Measurements from ENCODE around the gene C10orf95.

The C10orf95 gene

DNA sequence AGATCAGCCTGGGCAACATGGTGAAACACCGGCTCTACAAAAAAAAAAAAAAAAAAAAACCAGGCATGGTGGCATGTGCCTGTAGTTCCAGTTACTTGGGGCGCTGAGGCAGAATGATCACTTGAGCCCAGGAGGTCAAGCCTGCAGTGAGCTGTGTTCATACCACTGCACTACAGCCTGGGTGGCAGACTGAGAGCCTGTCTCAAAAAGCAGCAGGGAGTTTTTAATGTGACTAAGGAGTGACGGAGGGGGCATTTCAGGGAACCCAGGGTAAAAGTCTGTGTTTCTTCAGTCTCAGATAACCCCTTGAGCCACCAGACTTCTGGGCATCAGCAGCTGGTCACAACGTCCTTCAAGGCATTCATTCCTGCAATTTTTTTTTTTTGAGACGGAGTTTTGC, 2.2 kb upstream of the C10orf95 start:
- no peak overlapping the region for H3K27ac ChIP-seq (ENCODE audit: low read depth, low read length)

DNA sequence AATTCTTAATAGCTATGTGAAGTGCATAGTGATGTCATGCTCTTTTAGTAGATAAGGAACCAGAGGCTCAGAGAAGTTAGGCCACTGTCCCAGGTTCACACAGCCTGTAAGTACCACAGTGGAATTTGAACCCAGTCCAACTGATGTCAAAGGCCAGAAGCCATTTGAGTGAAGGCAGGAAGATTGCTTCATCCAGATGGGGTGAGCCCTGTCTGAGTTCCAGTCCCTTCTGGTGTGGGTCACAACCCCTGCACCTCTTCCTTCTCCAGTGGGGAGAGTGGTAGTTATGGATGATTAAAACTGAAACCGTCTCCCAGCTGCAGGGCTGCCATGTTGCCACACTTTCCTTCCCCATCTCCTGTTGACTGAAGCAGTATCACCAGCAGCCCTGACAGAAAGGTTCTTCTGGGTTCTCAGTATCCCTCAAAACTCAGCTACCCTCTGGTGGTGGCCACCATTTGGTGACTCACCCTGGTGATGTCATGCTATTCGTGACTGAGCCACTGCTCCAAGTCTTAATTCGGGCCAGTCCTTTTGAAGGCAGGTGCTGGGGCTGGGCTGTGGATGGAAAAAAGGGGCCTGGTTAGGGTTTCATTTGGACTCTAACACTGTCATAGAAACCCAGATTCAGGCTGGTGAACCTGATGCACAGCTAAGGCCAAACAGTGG, 1.5 kb upstream of the C10orf95 start:
- no peaks in the 10 kb centered on the region for H3K27me3 ChIP-seq (ENCODE audit: control insufficient read depth in 1 of 2, insufficient read depth in 2 of 2, low read length in 2 of 2)
- no peak overlapping the region for H3K27ac ChIP-seq (ENCODE audit: low read depth, low read length)
- H3K4me1 ChIP-seq (ENCODE audit: control insufficient read depth in 1 of 2, insufficient read depth in 2 of 2, low read length in 2 of 2), result peaks cover 14 to 17% of the 10 kb centered on the region in 2 donors
- peaks cover 0 to 13% of the 10 kb centered on the region in 2 donors for H3K36me3 ChIP-seq (ENCODE audit: control insufficient read depth in 1 of 2, insufficient read depth in 2 of 2, low read length in 2 of 2)
- no peaks in the 10 kb centered on the region for H3K9me3 ChIP-seq (ENCODE audit: control insufficient read depth in 1 of 2, low read length in 2 of 2)
- H3K4me3 ChIP-seq (ENCODE audit: low read depth in 1 of 2, low read length in 2 of 2), result no peak overlapping the region
- no peak overlapping the region for H3K9ac ChIP-seq (ENCODE audit: low read depth in 1 of 2, low read length in 2 of 2)

More for the DNA sequence above, 2.2 kb upstream of the C10orf95 start:
- Histone ChIP-seq H3K4me3 (ENCODE audit: low read depth in 1 of 2, low read length in 2 of 2) (no peak overlapping the region), H3K27me3 (ENCODE audit: control insufficient read depth in 1 of 2, insufficient read depth in 2 of 2, low read length in 2 of 2) (no peaks in the 10 kb centered on the region), H3K9me3 (ENCODE audit: control insufficient read depth in 1 of 2, low read length in 2 of 2) (no peaks in the 10 kb centered on the region), H3K9ac (ENCODE audit: low read depth in 1 of 2, low read length in 2 of 2) (no peak overlapping the region), H3K36me3 (ENCODE audit: control insufficient read depth in 1 of 2, insufficient read depth in 2 of 2, low read length in 2 of 2) (peaks cover 0 to 13% of the 10 kb centered on the region in 2 donors), H3K4me1 (ENCODE audit: control insufficient read depth in 1 of 2, insufficient read depth in 2 of 2, low read length in 2 of 2) (peaks cover 14 to 17% of the 10 kb centered on the region in 2 donors)

DNA sequence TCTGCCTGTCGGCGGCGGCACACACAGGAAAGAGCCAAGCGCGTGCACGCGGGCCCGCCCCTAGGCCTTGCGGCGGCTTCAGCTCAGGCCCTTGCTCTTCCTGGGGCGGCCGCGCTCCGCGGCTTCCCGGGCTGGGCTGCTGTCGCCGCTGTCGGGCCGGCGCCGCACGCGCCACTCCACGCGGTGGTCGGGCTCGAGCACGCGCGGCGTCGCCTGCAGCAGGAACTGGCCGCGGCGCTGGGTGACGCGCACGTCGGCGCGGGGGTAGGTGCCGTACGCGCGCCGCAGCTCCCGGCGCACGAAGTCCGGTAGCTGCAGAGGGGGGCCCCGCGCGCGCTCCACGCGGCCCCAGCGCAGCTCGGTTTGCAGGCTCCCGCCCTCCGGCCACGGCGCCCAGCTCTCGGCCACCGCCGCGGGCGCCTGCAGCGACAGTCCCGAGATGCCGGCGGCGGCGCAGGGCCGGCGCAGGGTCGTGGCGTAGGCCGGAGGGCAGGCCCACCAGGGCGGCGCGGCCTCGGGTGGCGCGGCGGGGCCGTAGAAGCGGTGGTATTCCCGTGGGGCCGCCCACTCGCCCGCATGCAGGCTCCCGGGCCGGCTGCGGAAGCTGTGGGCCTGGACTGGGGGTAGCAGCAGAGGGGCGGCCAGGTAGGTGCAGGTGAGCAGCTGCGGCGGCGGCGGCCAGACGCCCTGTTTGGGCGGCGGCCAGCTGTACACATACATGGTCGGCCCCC, 804 bp downstream of the C10orf95 start:
- Histone ChIP-seq H3K9ac (ENCODE audit: low read depth in 1 of 2, low read length in 2 of 2) (peak overlapping the region; percentile 85 to 87), H3K36me3 (ENCODE audit: control insufficient read depth in 1 of 2, insufficient read depth in 2 of 2, low read length in 2 of 2) (peaks cover 0 to 4% of the 10 kb centered on the region in 2 donors), H3K4me1 (ENCODE audit: control insufficient read depth in 1 of 2, insufficient read depth in 2 of 2, low read length in 2 of 2) (peaks cover 14 to 17% of the 10 kb centered on the region in 2 donors), H3K4me3 (ENCODE audit: low read depth in 1 of 2, low read length in 2 of 2) (peak overlapping the region; percentile 91 to 93), H3K27ac (ENCODE audit: low read depth, low read length) (peak overlapping the region; percentile 84), H3K9me3 (ENCODE audit: control insufficient read depth in 1 of 2, low read length in 2 of 2) (no peaks in the 10 kb centered on the region), H3K27me3 (ENCODE audit: control insufficient read depth in 1 of 2, insufficient read depth in 2 of 2, low read length in 2 of 2) (no peaks in the 10 kb centered on the region)

DNA sequence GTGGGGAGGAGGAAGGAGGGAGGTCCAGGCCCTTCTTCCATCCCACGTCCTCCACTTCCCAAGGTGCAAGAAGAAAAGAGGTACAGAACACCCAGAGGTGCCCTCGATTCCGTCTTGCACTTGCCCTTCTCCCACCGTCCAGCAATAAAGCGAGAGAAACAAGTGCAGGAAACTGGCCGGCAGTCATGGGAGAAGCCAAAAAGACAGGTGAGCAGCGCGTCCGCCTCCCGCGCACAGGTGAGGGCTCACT, 1.3 kb downstream of the C10orf95 start:
- peak overlapping the region; percentile 84 for H3K27ac ChIP-seq (ENCODE audit: low read depth, low read length)

DNA sequence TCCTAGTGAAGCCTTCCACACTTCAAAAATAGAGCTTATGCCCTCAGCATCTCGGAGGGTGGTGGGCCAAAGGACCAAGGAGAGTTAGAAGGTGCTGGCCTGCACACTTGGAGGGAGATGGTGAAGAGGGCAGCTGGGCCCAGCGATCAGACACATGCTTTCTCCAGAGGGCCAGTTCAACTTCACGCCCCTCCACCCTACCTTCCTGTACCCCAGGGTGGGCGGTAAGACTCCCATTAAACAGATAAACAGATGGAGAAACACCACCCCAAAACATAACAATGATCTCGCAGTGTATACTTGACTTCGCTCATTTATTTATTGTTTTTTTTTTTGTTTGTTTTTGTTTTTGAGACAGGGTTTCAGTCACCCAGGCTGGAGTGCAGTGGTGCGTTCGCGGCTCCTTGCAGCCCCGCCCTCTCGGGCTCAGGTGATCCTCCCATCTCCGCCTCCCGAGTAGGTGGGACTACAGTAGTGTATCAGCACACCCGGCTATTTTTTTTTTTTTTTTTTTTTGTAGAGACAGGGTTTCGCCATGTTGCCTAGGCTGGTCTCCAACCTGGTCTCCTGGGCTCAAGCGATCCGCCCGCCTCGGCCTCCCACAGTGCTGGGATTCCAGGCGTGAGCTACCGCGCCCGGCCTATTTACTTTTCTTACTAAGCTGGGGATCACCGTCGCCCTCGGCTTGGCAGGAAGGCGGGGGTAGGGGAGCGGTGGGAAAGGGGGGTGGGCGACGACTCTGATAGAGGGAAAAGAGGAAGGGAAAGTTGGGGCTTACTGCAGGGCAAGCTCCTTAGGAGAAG, 1.8 kb downstream of the C10orf95 start:
- peak overlapping the region; percentile 91 to 93 for H3K4me3 ChIP-seq (ENCODE audit: low read depth in 1 of 2, low read length in 2 of 2)
- no peaks in the 10 kb centered on the region for H3K27me3 ChIP-seq (ENCODE audit: control insufficient read depth in 1 of 2, insufficient read depth in 2 of 2, low read length in 2 of 2)
- H3K36me3 ChIP-seq (ENCODE audit: control insufficient read depth in 1 of 2, insufficient read depth in 2 of 2, low read length in 2 of 2), result peaks cover 0 to 4% of the 10 kb centered on the region in 2 donors
- H3K9ac ChIP-seq (ENCODE audit: low read depth in 1 of 2, low read length in 2 of 2), result peak overlapping the region; percentile 85 to 87
- no peaks in the 10 kb centered on the region for H3K9me3 ChIP-seq (ENCODE audit: control insufficient read depth in 1 of 2, low read length in 2 of 2)
- H3K4me1 ChIP-seq (ENCODE audit: control insufficient read depth in 1 of 2, insufficient read depth in 2 of 2, low read length in 2 of 2), result peaks cover 14 to 17% of the 10 kb centered on the region in 2 donors
- peak overlapping the region; percentile 84 for H3K27ac ChIP-seq (ENCODE audit: low read depth, low read length)

More for the DNA sequence above, 1.3 kb downstream of the C10orf95 start:
- Histone ChIP-seq H3K4me1 (ENCODE audit: control insufficient read depth in 1 of 2, insufficient read depth in 2 of 2, low read length in 2 of 2) (peaks cover 14 to 17% of the 10 kb centered on the region in 2 donors), H3K4me3 (ENCODE audit: low read depth in 1 of 2, low read length in 2 of 2) (peak overlapping the region; percentile 91 to 93), H3K27me3 (ENCODE audit: control insufficient read depth in 1 of 2, insufficient read depth in 2 of 2, low read length in 2 of 2) (no peaks in the 10 kb centered on the region), H3K9me3 (ENCODE audit: control insufficient read depth in 1 of 2, low read length in 2 of 2) (no peaks in the 10 kb centered on the region), H3K36me3 (ENCODE audit: control insufficient read depth in 1 of 2, insufficient read depth in 2 of 2, low read length in 2 of 2) (peaks cover 0 to 4% of the 10 kb centered on the region in 2 donors), H3K9ac (ENCODE audit: low read depth in 1 of 2, low read length in 2 of 2) (peak overlapping the region; percentile 85 to 87)

DNA sequence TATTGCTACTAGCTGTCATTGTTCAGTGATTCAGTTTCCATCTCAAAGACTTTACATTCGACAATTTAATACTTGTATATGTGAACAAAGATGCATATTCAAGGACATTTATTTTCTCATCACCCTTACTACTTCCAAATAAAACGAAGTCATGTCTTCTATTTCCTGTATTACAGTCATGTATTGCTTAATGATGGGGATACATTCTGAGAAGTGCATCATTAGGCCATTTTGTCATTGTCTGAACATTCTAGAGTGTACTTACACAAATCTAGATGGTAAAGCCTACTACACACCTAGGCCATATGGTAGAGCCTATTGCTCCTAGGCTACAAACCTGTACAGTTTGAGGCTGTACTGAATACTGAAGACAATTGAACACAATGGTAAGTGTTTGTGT, 6.5 kb downstream of the C10orf95 start:
- Histone ChIP-seq H3K36me3 (ENCODE audit: control insufficient read depth in 1 of 2, insufficient read depth in 2 of 2, low read length in 2 of 2) (no peaks in the 10 kb centered on the region), H3K27me3 (ENCODE audit: control insufficient read depth in 1 of 2, insufficient read depth in 2 of 2, low read length in 2 of 2) (no peaks in the 10 kb centered on the region), H3K27ac (ENCODE audit: low read depth, low read length) (no peak overlapping the region), H3K9ac (ENCODE audit: low read depth in 1 of 2, low read length in 2 of 2) (no peak overlapping the region), H3K4me1 (ENCODE audit: control insufficient read depth in 1 of 2, insufficient read depth in 2 of 2, low read length in 2 of 2) (peaks cover 5% of the 10 kb centered on the region in 2 donors), H3K4me3 (ENCODE audit: low read depth in 1 of 2, low read length in 2 of 2) (no peak overlapping the region), H3K9me3 (ENCODE audit: control insufficient read depth in 1 of 2, low read length in 2 of 2) (no peaks in the 10 kb centered on the region)

DNA sequence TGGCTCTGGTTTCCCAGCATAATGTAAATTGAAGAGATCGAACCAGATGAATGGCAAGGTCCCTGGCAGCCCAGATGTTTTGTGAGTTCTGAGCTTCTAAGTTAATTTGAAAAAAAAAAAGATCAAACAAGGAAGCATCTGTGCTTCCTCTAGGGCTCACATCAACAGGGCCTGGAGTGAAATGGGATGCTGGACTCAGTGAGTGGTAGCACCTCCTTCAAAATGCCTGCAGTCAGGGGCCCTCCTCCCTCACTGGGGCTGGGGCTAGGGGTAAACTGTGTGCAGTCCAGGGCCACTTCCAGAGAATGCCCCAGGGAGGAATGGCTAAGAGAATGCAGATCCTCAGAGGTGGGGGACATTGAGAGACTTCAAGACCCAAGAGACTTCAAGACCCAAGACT, 13.0 kb downstream of the C10orf95 start:
- Histone ChIP-seq H3K9me3 (ENCODE audit: control insufficient read depth in 1 of 2, low read length in 2 of 2) (no peaks in the 10 kb centered on the region), H3K9ac (ENCODE audit: low read depth in 1 of 2, low read length in 2 of 2) (no peak overlapping the region), H3K27ac (ENCODE audit: low read depth, low read length) (no peak overlapping the region)

DNA sequence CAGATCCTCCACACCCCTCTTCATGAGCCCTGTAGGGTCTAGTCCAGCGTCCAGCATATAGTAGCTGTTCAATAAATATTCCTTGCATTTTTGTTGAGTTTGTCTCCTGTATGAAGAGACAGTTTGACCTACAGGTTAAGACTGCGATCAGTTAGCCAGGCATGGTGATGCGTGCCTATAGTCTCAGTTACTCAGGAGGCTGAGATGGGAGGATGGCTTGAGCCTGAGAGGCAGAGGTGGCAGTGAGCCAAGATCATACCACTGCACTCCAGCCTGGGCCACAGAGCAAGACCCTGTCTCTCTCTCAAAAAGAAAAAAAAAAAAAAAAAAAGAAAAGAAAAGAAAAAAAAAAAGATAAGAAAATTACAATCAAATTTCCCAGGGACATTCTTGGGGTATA, 13.8 kb downstream of the C10orf95 start:
- no peak overlapping the region for H3K9ac ChIP-seq (ENCODE audit: low read depth in 1 of 2, low read length in 2 of 2)
- peaks cover 9 to 32% of the 10 kb centered on the region in 2 donors for H3K4me1 ChIP-seq (ENCODE audit: control insufficient read depth in 1 of 2, insufficient read depth in 2 of 2, low read length in 2 of 2)
- no peaks in the 10 kb centered on the region for H3K36me3 ChIP-seq (ENCODE audit: control insufficient read depth in 1 of 2, insufficient read depth in 2 of 2, low read length in 2 of 2)
- H3K27ac ChIP-seq (ENCODE audit: low read depth, low read length), result no peak overlapping the region
- no peaks in the 10 kb centered on the region for H3K27me3 ChIP-seq (ENCODE audit: control insufficient read depth in 1 of 2, insufficient read depth in 2 of 2, low read length in 2 of 2)
- H3K4me3 ChIP-seq (ENCODE audit: low read depth in 1 of 2, low read length in 2 of 2), result no peak overlapping the region
- no peaks in the 10 kb centered on the region for H3K9me3 ChIP-seq (ENCODE audit: control insufficient read depth in 1 of 2, low read length in 2 of 2)

More for the DNA sequence above, 13.0 kb downstream of the C10orf95 start:
- Histone ChIP-seq H3K27me3 (ENCODE audit: control insufficient read depth in 1 of 2, insufficient read depth in 2 of 2, low read length in 2 of 2) (no peaks in the 10 kb centered on the region), H3K4me3 (ENCODE audit: low read depth in 1 of 2, low read length in 2 of 2) (no peak overlapping the region), H3K4me1 (ENCODE audit: control insufficient read depth in 1 of 2, insufficient read depth in 2 of 2, low read length in 2 of 2) (peaks cover 9 to 28% of the 10 kb centered on the region in 2 donors), H3K36me3 (ENCODE audit: control insufficient read depth in 1 of 2, insufficient read depth in 2 of 2, low read length in 2 of 2) (no peaks in the 10 kb centered on the region)

DNA sequence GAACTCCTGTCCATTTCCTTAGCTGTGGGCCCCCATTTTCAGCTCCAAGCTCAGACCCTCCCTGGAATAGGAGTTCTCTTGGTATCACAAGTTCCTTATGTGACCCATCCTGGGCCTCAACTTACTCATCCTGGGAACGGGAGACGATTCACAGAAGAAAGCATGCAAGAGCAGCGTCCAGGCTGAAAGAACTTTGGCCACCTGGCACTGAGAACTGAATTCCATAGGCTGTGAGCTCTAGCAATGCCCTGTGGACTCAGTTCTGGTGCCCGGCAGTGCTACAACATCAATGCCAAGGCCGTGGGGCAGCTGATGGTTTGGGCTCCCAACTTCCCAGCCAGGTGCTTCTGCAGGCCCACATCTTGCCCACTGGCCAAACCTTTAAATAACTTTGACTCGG, 15.0 kb downstream of the C10orf95 start:
- Histone ChIP-seq H3K4me1 (ENCODE audit: control insufficient read depth in 1 of 2, insufficient read depth in 2 of 2, low read length in 2 of 2) (peaks cover 17 to 40% of the 10 kb centered on the region in 2 donors), H3K36me3 (ENCODE audit: control insufficient read depth in 1 of 2, insufficient read depth in 2 of 2, low read length in 2 of 2) (no peaks in the 10 kb centered on the region), H3K9me3 (ENCODE audit: control insufficient read depth in 1 of 2, low read length in 2 of 2) (no peaks in the 10 kb centered on the region), H3K9ac (ENCODE audit: low read depth in 1 of 2, low read length in 2 of 2) (peak overlapping the region in 1 of 2 donors; percentile 18), H3K27ac (ENCODE audit: low read depth, low read length) (no peak overlapping the region), H3K27me3 (ENCODE audit: control insufficient read depth in 1 of 2, insufficient read depth in 2 of 2, low read length in 2 of 2) (no peaks in the 10 kb centered on the region), H3K4me3 (ENCODE audit: low read depth in 1 of 2, low read length in 2 of 2) (peak overlapping the region; percentile 61 to 65)

All from duodenal mucosa (tissue), 2 donors.